Upper lobe of right lung (tissue), 1 donor: ENCODE data around the gene RAB31. TPM values are rescaled to one million over a fixed set of nuclear protein-coding genes. Genes with fewer than 3 reads are reported as not detected.

Source experiments
- ATAC-seq: fragments of 200-7000 bp; cut with Tn5 transposase; one replicate; pipeline ENCODE4 v1.9.1; 2020; ENCODE audit warnings: mild to moderate bottlenecking, moderate library complexity
- DNase-seq: peaks from one replicate; pipeline ENCODE4 v3.0.0-alpha.2; 2020
- H3K27ac ChIP-seq: fragments of 200-600 bp; one replicate; pipeline ENCODE4 v1.8.0; 2022
- H3K27me3 ChIP-seq: fragments of 200-600 bp; one replicate; pipeline ENCODE4 v1.8.0; 2022; ENCODE audit warnings: mild to moderate bottlenecking
- H3K36me3 ChIP-seq: fragments of 200-600 bp; one replicate; pipeline ENCODE4 v1.8.0; 2022
- H3K4me1 ChIP-seq: fragments of 200-600 bp; one replicate; pipeline ENCODE4 v1.8.0; 2022
- H3K4me3 ChIP-seq: fragments of 200-600 bp; one replicate; pipeline ENCODE4 v1.8.0; 2022; ENCODE audit warnings: mild to moderate bottlenecking
- H3K9me3 ChIP-seq: fragments of 200-600 bp; one replicate; pipeline ENCODE4 v1.8.0; 2022
- CTCF ChIP-seq: fragments of 200-600 bp; IDR thresholded peaks from one replicate; pipeline ENCODE4 v1.8.0; 2022; ENCODE audit warnings: antibody characterized with exemption
- intact Hi-C: fragments of 100-400 bp; cut with DNase I; formaldehyde crosslinking; loops from one replicate; pipeline ENCODE4 v1.11.0; 2022
- total RNA-seq: library from RNA; stranded (reverse); fragmentation: NEBNext Ultra II Directional; extraction: Animal tissue kit (Norgen Biotek cat#: 25700); gene quantifications from one replicate; pipeline ENCODE4 v1.2.1, GENCODE V29; 2021
- donor health status: DM: no; HTN: yes; CAD: no; lungs with severe emphysema.

RAB31 gene
- total RNA-seq, 1 donor from 2014 or later: 137 TPM

GRCh38 chr18:9740071-9740470, 32.0 kb downstream of the RAB31 start:
- Histone ChIP-seq H3K27ac (no peak overlapping the region), H3K4me1 (peaks cover 24% of the 10 kb centered on the region), H3K36me3 (no peaks in the 10 kb centered on the region), H3K27me3 (no peaks in the 10 kb centered on the region), H3K9me3 (no peaks in the 10 kb centered on the region), H3K4me3 (no peak overlapping the region)
- DNase-seq: no peak
- TF ChIP-seq CTCF: no peak
- ATAC-seq: no peak
- intact Hi-C loops: no loop called here

- intact Hi-C loops: no loop called here
- Histone ChIP-seq H3K9me3 (no peaks in the 10 kb centered on the region), H3K27me3 (no peaks in the 10 kb centered on the region), H3K4me1 (peaks cover 24% of the 10 kb centered on the region), H3K27ac (no peak overlapping the region), H3K36me3 (no peaks in the 10 kb centered on the region), H3K4me3 (no peak overlapping the region)
- TF ChIP-seq CTCF: no peak
- DNase-seq (no peak), ATAC-seq (peak; percentile 4)
Observed at GRCh38 chr18:9741406-9741792, 33.3 kb downstream of the RAB31 start.

GRCh38 chr18:9741793-9742523, 33.9 kb downstream of the RAB31 start:
- ATAC-seq (peak; percentile 26), DNase-seq (no peak)
- Histone ChIP-seq H3K36me3 (no peaks in the 10 kb centered on the region), H3K27ac (peak overlapping the region; percentile 55), H3K27me3 (no peaks in the 10 kb centered on the region), H3K4me1 (peaks cover 24% of the 10 kb centered on the region), H3K9me3 (no peaks in the 10 kb centered on the region), H3K4me3 (peak overlapping the region; percentile 32)
- no peak for TF ChIP-seq CTCF
- intact Hi-C loops: no loop called here

- peak; percentile 68 for ATAC-seq
- TF ChIP-seq CTCF: no peak
- no peaks in the 10 kb centered on the region for H3K27me3 ChIP-seq
- H3K36me3 ChIP-seq: no peaks in the 10 kb centered on the region
- peaks cover 24% of the 10 kb centered on the region for H3K4me1 ChIP-seq
- H3K4me3 ChIP-seq: peak overlapping the region; percentile 32
- no peaks in the 10 kb centered on the region for H3K9me3 ChIP-seq
- intact Hi-C loops: no loop called here
- H3K27ac ChIP-seq: peak overlapping the region; percentile 55
- DNase-seq: no peak
Observed at GRCh38 chr18:9742524-9743131, 34.5 kb downstream of the RAB31 start.

- peak overlapping the region; percentile 32 for H3K4me3 ChIP-seq
- intact Hi-C loops: no loop called here
- no peaks in the 10 kb centered on the region for H3K9me3 ChIP-seq
- DNase-seq (no peak), ATAC-seq (peak; percentile 65)
- peaks cover 24% of the 10 kb centered on the region for H3K4me1 ChIP-seq
- no peak for TF ChIP-seq CTCF
- H3K27me3 ChIP-seq: no peaks in the 10 kb centered on the region
- no peaks in the 10 kb centered on the region for H3K36me3 ChIP-seq
- H3K27ac ChIP-seq: peak overlapping the region; percentile 55
Observed at GRCh38 chr18:9743200-9744016, 35.3 kb downstream of the RAB31 start.
